CD8-positive, alpha-beta memory T cell (primary cell): Measurements from ENCODE around the gene EPHB1. TPM values are rescaled to one million over a fixed set of nuclear protein-coding genes. Genes with fewer than 3 reads are reported as not detected.

Experiments
- CTCF ChIA-PET: fragments of 350-600 bp; sonication (Branson Sonifier 250); formaldehyde crosslinking; loops from one replicate; lab custom pipeline; 2021; ENCODE audit warnings: antibody characterized with exemption; lab: Charles Lee
- POLR2A ChIA-PET: fragments of 350-600 bp; sonication (Branson Sonifier 250); formaldehyde crosslinking; loops from one replicate; lab custom pipeline; 2021; ENCODE audit warnings: antibody characterized with exemption; lab: Charles Lee
- DNase-seq, 5 donors: peaks; one replicate each; pipeline versions ENCODE4 v3.0.0 to v3.0.0-alpha.2; 2020 to 2022; ENCODE audit warnings: mixed read lengths in 1 of 5
- H3K27ac ChIP-seq: one replicate; pipeline ENCODE4 v1.7.0; 2013; ENCODE audit warnings: low read depth, mild to moderate bottlenecking, low read length, moderate library complexity
- H3K27me3 ChIP-seq: 2 replicates; pipeline ENCODE4 v1.7.0; 2013; ENCODE audit warnings: low read length, mild to moderate bottlenecking; ENCODE audit not compliant: insufficient read depth, poor library complexity, severe bottlenecking
- H3K36me3 ChIP-seq: 2 replicates; pipeline ENCODE4 v1.7.0; 2013; ENCODE audit warnings: mild to moderate bottlenecking, low read length, moderate library complexity; ENCODE audit not compliant: insufficient read depth
- H3K4me1 ChIP-seq: 2 replicates; pipeline ENCODE4 v1.7.0; 2013; ENCODE audit warnings: mild to moderate bottlenecking, low read length, moderate library complexity; ENCODE audit not compliant: insufficient read depth
- H3K4me3 ChIP-seq: 2 replicates; pipeline ENCODE4 v1.7.0; 2013; ENCODE audit warnings: mild to moderate bottlenecking, low read length
- H3K9me3 ChIP-seq: 2 replicates; pipeline ENCODE4 v1.7.0; 2013; ENCODE audit warnings: mild to moderate bottlenecking, low read length
- H3K27ac Mint-ChIP-seq, 8 donors: one replicate each; pipeline ENCODE4 v1.8.0; 2020 to 2021; ENCODE audit warnings: mixed read lengths in 8 of 8, mild to moderate bottlenecking in 6 of 8, inconsistent platforms in 3 of 8, moderate library complexity in 3 of 8
- H3K27me3 Mint-ChIP-seq, 2 donors: one replicate each; pipeline ENCODE4 v1.8.0; 2020 to 2021; ENCODE audit warnings: mixed read lengths in 2 of 2, mild to moderate bottlenecking in 1 of 2, moderate library complexity in 1 of 2
- H3K36me3 Mint-ChIP-seq, 3 donors: one replicate each; pipeline ENCODE4 v1.8.0; 2020 to 2021; ENCODE audit warnings: mixed read lengths in 3 of 3, inconsistent platforms in 1 of 3, mild to moderate bottlenecking in 1 of 3
- H3K4me1 Mint-ChIP-seq, 3 donors: one replicate each; pipeline ENCODE4 v1.8.0; 2020 to 2021; ENCODE audit warnings: mixed read lengths in 3 of 3, inconsistent platforms in 1 of 3, mild to moderate bottlenecking in 1 of 3
- H3K4me3 Mint-ChIP-seq, 7 donors: one replicate each; pipeline ENCODE4 v1.8.0; 2020 to 2021; ENCODE audit warnings: mixed read lengths in 7 of 7, mild to moderate bottlenecking in 6 of 7, moderate library complexity in 4 of 7, inconsistent platforms in 2 of 7
- H3K9me3 Mint-ChIP-seq, 5 donors: one replicate each; pipeline ENCODE4 v1.8.0; 2020 to 2022; ENCODE audit warnings: mixed read lengths in 5 of 5, mild to moderate bottlenecking in 3 of 5, moderate library complexity in 2 of 5, inconsistent platforms in 1 of 5
- polyA plus RNA-seq: library from polyadenylated mRNA; unstranded; fragments of 300-500 nt; fragmentation: Illumina TruSeq; gene quantifications from one replicate; pipeline ENCODE4 v1.2.3, GENCODE V29; 2021
- total RNA-seq, 2 experiments: library from RNA; stranded (reverse); gene quantifications; one replicate each; pipeline ENCODE4 v1.2.3, GENCODE V29; 2021

The EPHB1 gene
- total and polyA plus RNA-seq, 3 experiments from 2014 or later = 0.10 TPM; not detected in 2

DNA sequence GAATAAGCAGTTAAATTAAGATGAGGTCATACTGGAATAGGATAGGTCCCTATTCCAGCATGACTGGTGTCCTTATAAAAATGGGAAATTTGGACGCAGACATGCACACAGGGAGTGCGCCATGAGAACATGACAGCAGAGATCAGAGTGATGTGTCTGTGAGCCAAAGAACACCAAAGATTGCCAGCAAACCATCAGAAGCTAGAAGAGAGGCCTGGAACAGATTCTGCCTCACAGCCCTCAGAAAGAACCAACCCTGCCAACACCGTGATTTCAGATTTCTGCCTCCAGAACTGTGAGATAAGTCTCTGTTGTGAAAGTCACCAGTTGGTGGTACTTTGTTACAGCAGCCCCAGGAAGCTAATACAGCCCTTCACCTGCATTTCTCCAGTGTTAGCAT, 34.7 kb downstream of the EPHB1 start:
- ChIA-PET CTCF (no interaction called here), POLR2A (no interaction called here)
- H3K4me1 ChIP-seq = no peaks in the 10 kb centered on the region
- no peaks in the 10 kb centered on the region for H3K36me3 ChIP-seq
- H3K4me3 Mint-ChIP-seq = no peak overlapping the region
- H3K9me3 Mint-ChIP-seq = no peaks in the 10 kb centered on the region
- no peaks in the 10 kb centered on the region for H3K9me3 ChIP-seq
- H3K4me3 ChIP-seq = no peak overlapping the region
- H3K36me3 Mint-ChIP-seq = no peaks in the 10 kb centered on the region
- H3K27ac ChIP-seq = no peak overlapping the region
- no peak for DNase-seq
- peaks cover 0 to 4% of the 10 kb centered on the region in 2 donors for H3K27me3 Mint-ChIP-seq
- no peaks in the 10 kb centered on the region for H3K27me3 ChIP-seq
- no peaks in the 10 kb centered on the region for H3K4me1 Mint-ChIP-seq
- H3K27ac Mint-ChIP-seq = no peak overlapping the region

DNA sequence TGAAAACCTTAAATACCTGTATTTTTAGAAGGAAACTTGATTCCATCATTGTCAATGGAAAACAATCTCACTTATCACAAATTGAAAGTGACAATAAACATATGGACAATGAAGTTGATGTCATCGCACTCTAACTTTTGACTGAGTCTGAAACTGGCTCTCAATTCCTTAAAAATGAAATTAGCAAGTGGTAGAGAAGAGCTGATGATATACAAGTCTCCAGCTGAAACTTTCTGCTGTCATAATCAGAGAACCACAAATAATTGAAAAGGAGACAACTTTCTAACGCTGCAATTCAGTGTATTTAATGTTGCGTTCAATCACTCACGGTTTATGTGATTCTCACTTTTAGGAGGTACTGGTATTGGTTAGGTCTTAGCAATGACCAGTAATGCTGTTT, 37.5 kb downstream of the EPHB1 start:
- no peak overlapping the region for H3K27ac ChIP-seq
- no peak overlapping the region for H3K4me3 Mint-ChIP-seq
- no peaks in the 10 kb centered on the region for H3K4me1 ChIP-seq
- DNase-seq = no peak
- no peaks in the 10 kb centered on the region for H3K9me3 ChIP-seq
- H3K27ac Mint-ChIP-seq = no peak overlapping the region
- H3K4me3 ChIP-seq = no peak overlapping the region
- no peaks in the 10 kb centered on the region for H3K9me3 Mint-ChIP-seq
- no peaks in the 10 kb centered on the region for H3K27me3 ChIP-seq
- H3K36me3 ChIP-seq = no peaks in the 10 kb centered on the region
- H3K4me1 Mint-ChIP-seq = no peaks in the 10 kb centered on the region
- ChIA-PET POLR2A (no interaction called here), CTCF (no interaction called here)
- no peaks in the 10 kb centered on the region for H3K36me3 Mint-ChIP-seq
- H3K27me3 Mint-ChIP-seq = peaks cover 0 to 4% of the 10 kb centered on the region in 2 donors

DNA sequence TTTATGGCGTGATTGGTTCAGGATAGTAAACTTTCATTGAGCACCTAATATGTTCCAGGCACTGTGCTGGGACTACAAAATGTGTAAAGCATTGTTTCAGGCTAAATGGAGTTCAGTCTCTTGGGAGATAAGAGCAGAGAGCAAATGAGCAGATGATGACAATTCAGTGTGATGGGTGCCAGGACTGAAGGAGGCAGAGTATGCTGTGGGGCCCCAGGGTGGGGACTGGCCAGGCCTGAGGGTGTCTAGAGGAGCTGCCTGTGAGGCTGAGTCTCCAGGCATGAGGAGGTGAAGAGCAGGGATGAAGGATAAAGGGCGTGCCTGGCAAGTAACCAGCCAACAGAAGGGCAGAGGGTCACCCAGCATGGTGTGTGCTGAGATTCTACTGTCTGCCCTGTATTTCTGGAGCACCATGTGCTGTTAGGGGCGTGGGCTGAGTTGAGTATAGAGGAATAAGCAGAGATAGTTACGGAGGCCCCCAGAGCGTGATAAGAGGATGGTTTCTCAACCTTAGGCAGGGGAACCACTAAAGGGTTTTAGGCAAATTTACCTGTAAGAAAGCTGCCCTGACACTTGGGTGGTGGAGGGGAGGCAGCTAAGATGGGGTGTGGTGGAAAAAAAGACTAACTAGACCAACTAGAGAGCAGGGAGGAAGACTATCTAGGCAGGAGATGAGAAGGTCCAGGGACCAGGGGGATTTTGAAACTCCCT, 38.5 kb downstream of the EPHB1 start:
- H3K4me1 ChIP-seq = no peaks in the 10 kb centered on the region
- ChIA-PET CTCF (no interaction called here), POLR2A (no interaction called here)
- Mint-ChIP-seq H3K36me3 (no peaks in the 10 kb centered on the region), H3K9me3 (no peaks in the 10 kb centered on the region), H3K27me3 (no peaks in the 10 kb centered on the region), H3K27ac (no peak overlapping the region), H3K4me1 (no peaks in the 10 kb centered on the region), H3K4me3 (no peak overlapping the region)
- no peak overlapping the region for H3K4me3 ChIP-seq
- no peaks in the 10 kb centered on the region for H3K36me3 ChIP-seq
- H3K27me3 ChIP-seq = no peaks in the 10 kb centered on the region
- DNase-seq = no peak
- no peak overlapping the region for H3K27ac ChIP-seq
- H3K9me3 ChIP-seq = no peaks in the 10 kb centered on the region

DNA sequence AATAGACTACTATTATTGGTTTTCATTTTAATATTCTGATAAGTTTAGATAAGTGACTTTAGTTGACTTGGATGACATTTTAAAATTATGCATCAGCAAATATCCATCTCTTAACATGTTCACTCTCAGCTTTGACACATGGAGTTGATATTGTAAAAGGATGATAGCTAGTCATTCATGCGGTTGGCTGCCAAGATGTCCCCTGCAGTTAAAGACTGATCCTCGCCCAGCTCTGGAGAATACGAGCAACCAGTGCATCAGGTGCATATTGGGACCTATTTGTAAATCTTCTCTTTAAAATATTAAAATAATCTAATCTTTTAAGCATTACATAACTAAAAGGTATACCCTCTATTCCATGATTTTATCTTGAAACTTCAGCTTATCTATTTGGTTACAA, 41.9 kb downstream of the EPHB1 start:
- Mint-ChIP-seq H3K36me3 (no peaks in the 10 kb centered on the region), H3K27me3 (no peaks in the 10 kb centered on the region), H3K27ac (no peak overlapping the region), H3K9me3 (peaks cover 0 to 6% (median 3%) of the 10 kb centered on the region in 5 donors), H3K4me3 (no peak overlapping the region), H3K4me1 (no peaks in the 10 kb centered on the region)
- Histone ChIP-seq H3K27ac (no peak overlapping the region), H3K9me3 (no peaks in the 10 kb centered on the region), H3K36me3 (no peaks in the 10 kb centered on the region), H3K27me3 (no peaks in the 10 kb centered on the region), H3K4me3 (no peak overlapping the region), H3K4me1 (no peaks in the 10 kb centered on the region)
- no peak for DNase-seq
- CTCF ChIA-PET = no interaction called here
- POLR2A ChIA-PET = no interaction called here

DNA sequence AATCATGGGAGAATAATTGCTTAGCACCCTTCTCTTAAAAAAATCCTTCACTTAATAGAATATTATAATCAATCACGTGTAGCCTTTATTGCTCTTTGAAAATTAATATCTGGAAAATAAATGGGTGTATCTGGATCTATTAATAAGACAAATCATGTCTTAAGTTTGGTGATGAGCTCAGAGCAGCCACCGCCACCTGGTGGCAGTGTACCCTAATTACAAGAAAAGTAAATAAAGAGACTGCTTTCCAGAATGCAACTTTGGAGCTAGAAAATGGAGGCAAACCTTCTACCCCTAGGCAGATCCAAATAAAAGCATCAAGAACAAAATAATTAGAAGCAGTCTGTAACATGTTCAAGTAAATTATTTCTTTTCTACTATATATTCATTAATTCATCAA, 43.5 kb downstream of the EPHB1 start:
- H3K4me3 Mint-ChIP-seq = no peak overlapping the region

DNA sequence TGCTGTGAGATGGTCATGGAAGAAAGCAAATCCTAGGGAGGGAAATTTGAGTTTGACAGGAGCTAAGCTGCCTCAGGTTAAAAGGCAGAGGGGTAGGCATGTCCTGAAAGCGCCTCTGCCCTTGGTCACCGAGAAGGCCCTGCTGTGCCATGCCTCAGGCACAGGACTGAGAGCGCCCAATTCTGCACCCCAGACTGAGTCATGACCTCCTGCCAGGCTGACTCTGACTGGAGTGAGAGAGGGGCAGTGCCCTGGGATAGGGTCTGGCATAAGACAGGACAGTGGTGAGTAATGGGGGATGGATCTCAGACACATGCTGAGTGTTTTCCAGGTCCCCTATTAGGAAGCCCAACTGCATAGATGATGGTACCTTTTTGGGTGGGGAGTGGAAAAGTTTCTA, 44.4 kb downstream of the EPHB1 start:
- no peaks in the 10 kb centered on the region for H3K9me3 ChIP-seq
- H3K27ac ChIP-seq = no peak overlapping the region
- CTCF ChIA-PET = no interaction called here
- DNase-seq = no peak
- H3K4me1 ChIP-seq = no peaks in the 10 kb centered on the region
- Mint-ChIP-seq H3K36me3 (no peaks in the 10 kb centered on the region), H3K4me3 (no peak overlapping the region), H3K27me3 (no peaks in the 10 kb centered on the region), H3K27ac (no peak overlapping the region), H3K9me3 (peaks cover 5 to 20% (median 10%) of the 10 kb centered on the region in 5 donors), H3K4me1 (no peaks in the 10 kb centered on the region)
- H3K4me3 ChIP-seq = no peak overlapping the region
- POLR2A ChIA-PET = no interaction called here
- H3K36me3 ChIP-seq = no peaks in the 10 kb centered on the region
- no peaks in the 10 kb centered on the region for H3K27me3 ChIP-seq

More for the DNA sequence above, 43.5 kb downstream of the EPHB1 start:
- ChIA-PET CTCF (no interaction called here), POLR2A (no interaction called here)
- H3K4me1 ChIP-seq = no peaks in the 10 kb centered on the region
- peaks cover 5 to 12% (median 7%) of the 10 kb centered on the region in 5 donors for H3K9me3 Mint-ChIP-seq
- no peak overlapping the region for H3K27ac ChIP-seq
- no peaks in the 10 kb centered on the region for H3K27me3 ChIP-seq
- no peaks in the 10 kb centered on the region for H3K36me3 ChIP-seq
- no peaks in the 10 kb centered on the region for H3K4me1 Mint-ChIP-seq
- no peaks in the 10 kb centered on the region for H3K27me3 Mint-ChIP-seq
- H3K27ac Mint-ChIP-seq = no peak overlapping the region
- no peaks in the 10 kb centered on the region for H3K36me3 Mint-ChIP-seq
- H3K4me3 ChIP-seq = no peak overlapping the region
- no peak for DNase-seq
- no peaks in the 10 kb centered on the region for H3K9me3 ChIP-seq

DNA sequence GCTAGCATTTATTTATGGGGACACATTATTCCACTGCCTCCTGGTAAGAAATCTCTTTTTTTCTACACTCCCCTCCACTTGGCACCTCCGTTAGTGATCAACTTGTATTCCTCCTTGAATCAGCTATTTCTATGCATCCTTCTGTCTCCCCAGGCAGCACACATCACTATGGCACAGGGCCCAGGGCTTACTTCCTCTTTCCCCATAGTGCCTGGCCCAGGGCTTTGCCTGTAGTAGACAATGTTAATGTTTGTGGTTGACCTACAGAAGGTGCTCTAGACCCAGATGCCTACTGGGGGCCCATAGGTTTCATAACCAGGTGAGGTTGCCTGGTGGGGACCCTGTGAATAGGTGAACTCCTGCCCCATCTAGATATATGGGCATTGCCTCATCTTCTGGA, 44.9 kb downstream of the EPHB1 start:
- Histone ChIP-seq H3K4me1 (no peaks in the 10 kb centered on the region), H3K36me3 (no peaks in the 10 kb centered on the region), H3K9me3 (no peaks in the 10 kb centered on the region), H3K4me3 (no peak overlapping the region), H3K27ac (no peak overlapping the region), H3K27me3 (no peaks in the 10 kb centered on the region)
- no peaks in the 10 kb centered on the region for H3K4me1 Mint-ChIP-seq
- peaks cover 9 to 21% (median 10%) of the 10 kb centered on the region in 5 donors for H3K9me3 Mint-ChIP-seq
- H3K4me3 Mint-ChIP-seq = no peak overlapping the region
- no peaks in the 10 kb centered on the region for H3K36me3 Mint-ChIP-seq
- ChIA-PET POLR2A (no interaction called here), CTCF (no interaction called here)
- no peaks in the 10 kb centered on the region for H3K27me3 Mint-ChIP-seq
- DNase-seq = no peak
- no peak overlapping the region for H3K27ac Mint-ChIP-seq

DNA sequence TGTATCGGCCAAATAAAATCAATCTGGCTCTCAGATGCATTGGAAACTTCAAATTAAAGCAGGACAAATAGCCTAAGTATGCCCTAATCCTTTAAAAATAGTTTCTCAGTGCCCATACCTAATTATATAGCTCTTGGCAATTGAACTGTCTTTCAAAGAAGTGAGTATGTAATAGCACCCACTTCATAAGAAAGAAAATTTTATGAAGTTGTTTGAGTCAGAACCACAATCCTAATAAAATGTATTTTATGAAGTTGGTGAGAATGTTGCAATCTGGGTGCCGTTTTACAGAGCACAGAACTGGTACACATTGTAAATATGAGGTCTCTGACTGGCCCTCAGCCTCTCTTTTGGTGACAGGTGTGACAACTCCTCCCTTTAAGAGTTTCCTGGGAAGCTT, 45.4 kb downstream of the EPHB1 start:
- Mint-ChIP-seq H3K27ac (no peak overlapping the region), H3K4me3 (no peak overlapping the region), H3K27me3 (peaks cover 0 to 3% of the 10 kb centered on the region in 2 donors), H3K4me1 (no peaks in the 10 kb centered on the region), H3K9me3 (peaks cover 9 to 21% (median 10%) of the 10 kb centered on the region in 5 donors), H3K36me3 (no peaks in the 10 kb centered on the region)
- Histone ChIP-seq H3K27ac (no peak overlapping the region), H3K4me3 (no peak overlapping the region), H3K4me1 (no peaks in the 10 kb centered on the region), H3K36me3 (no peaks in the 10 kb centered on the region), H3K9me3 (no peaks in the 10 kb centered on the region), H3K27me3 (no peaks in the 10 kb centered on the region)
- CTCF ChIA-PET = no interaction called here
- POLR2A ChIA-PET = no interaction called here
- DNase-seq = no peak
